Fibroblast of pulmonary artery (primary cell): ENCODE measurements around the gene KLF18.

Experiments used
- DNase-seq: peaks from one replicate; pipeline ENCODE4 v3.0.0-alpha.2; 2010; ENCODE audit warnings: low read depth
- H3K4me3 ChIP-seq: replicated peaks from 2 replicates; pipeline ENCODE4 v1.5.1; 2011; ENCODE audit warnings: low read depth, mild to moderate bottlenecking, control low read depth, low read length, moderate library complexity
- CTCF ChIP-seq: IDR thresholded peaks from 2 replicates; pipeline ENCODE4 v1.5.1; 2011; ENCODE audit warnings: mild to moderate bottlenecking, control low read depth, low read length, inconsistent platforms; ENCODE audit errors: missing control alignments

The KLF18 gene

GRCh38 chr1:44154049-44154448 is 12.6 kb upstream of the KLF18 start:
- TF ChIP-seq CTCF, result no peak
- no peak for DNase-seq
- H3K4me3 ChIP-seq, result no peak overlapping the region

- DNase-seq, result no peak
- no peak overlapping the region for H3K4me3 ChIP-seq
- no peak for TF ChIP-seq CTCF
Observed at GRCh38 chr1:44152692-44153091, 11.3 kb upstream of the KLF18 start.

GRCh38 chr1:44151808-44152207 is 10.4 kb upstream of the KLF18 start:
- no peak for TF ChIP-seq CTCF
- no peak overlapping the region for H3K4me3 ChIP-seq
- no peak for DNase-seq

GRCh38 chr1:44151332-44151731 is 9.9 kb upstream of the KLF18 start:
- no peak overlapping the region for H3K4me3 ChIP-seq
- no peak for TF ChIP-seq CTCF
- DNase-seq, result no peak

- DNase-seq, result no peak
Observed at GRCh38 chr1:44147582-44147981, 6.2 kb upstream of the KLF18 start.

GRCh38 chr1:44146536-44147361 is 5.3 kb upstream of the KLF18 start:
- no peak for TF ChIP-seq CTCF
- DNase-seq, result no peak
- H3K4me3 ChIP-seq, result no peak overlapping the region

More at GRCh38 chr1:44147582-44147981, 6.2 kb upstream of the KLF18 start:
- H3K4me3 ChIP-seq, result no peak overlapping the region
- no peak for TF ChIP-seq CTCF
